GM12801 (cell line): ENCODE data around the gene CNIH2.

Experiments
- TF ChIP-seq, protein P1 (sequence below): IDR thresholded peaks from one replicate; pipeline ENCODE4 v1.5.1; 2011; ENCODE audit warnings: control low read depth; ENCODE audit not compliant: insufficient read length; ENCODE audit errors: extremely low read depth

CNIH2 gene

DNA sequence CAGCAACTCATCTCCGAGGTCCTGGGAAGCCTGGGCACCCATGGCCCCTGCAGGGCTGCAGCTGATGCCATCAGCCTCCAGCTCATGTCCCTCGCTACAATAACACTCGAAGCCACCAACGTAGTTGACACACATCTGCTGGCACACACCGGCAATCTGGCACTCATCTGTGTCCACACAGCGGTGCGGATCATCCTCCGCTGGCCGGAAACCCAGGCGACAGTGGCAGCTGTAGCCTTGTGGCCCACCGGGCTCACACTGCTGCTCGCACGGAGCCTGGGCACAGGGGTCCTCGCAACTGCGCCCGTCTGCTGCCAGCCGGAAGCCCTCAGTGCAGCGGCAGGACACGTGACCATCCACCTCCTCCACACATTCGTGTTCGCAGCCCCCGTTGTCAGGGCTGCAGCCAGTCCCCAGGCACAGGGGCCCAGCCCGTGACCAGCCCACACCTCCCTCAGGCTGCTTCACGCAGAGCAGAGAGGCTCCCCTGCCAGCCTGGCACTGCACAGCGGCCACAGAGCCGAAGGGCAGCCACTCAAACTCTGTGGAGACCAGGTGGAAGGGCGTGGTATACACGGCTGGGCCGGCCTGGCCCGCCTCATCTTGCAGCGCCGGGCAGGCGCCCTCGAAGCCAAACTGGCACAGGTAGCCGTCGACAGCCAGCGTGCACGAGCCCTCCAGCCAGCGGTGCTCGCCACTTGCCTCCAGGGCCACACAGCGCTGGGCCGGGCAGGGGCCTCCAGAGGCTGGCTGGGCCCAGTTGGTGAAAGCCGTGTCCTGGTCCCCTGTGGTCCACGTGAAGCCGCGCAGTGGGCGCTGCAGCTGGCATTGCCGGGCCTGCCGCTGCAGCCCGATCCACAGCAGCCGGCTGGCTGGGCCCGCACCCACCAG is 38.2 kb downstream of the CNIH2 start:
- TF ChIP-seq, protein P1, sequence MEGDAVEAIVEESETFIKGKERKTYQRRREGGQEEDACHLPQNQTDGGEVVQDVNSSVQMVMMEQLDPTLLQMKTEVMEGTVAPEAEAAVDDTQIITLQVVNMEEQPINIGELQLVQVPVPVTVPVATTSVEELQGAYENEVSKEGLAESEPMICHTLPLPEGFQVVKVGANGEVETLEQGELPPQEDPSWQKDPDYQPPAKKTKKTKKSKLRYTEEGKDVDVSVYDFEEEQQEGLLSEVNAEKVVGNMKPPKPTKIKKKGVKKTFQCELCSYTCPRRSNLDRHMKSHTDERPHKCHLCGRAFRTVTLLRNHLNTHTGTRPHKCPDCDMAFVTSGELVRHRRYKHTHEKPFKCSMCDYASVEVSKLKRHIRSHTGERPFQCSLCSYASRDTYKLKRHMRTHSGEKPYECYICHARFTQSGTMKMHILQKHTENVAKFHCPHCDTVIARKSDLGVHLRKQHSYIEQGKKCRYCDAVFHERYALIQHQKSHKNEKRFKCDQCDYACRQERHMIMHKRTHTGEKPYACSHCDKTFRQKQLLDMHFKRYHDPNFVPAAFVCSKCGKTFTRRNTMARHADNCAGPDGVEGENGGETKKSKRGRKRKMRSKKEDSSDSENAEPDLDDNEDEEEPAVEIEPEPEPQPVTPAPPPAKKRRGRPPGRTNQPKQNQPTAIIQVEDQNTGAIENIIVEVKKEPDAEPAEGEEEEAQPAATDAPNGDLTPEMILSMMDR: no peak

DNA sequence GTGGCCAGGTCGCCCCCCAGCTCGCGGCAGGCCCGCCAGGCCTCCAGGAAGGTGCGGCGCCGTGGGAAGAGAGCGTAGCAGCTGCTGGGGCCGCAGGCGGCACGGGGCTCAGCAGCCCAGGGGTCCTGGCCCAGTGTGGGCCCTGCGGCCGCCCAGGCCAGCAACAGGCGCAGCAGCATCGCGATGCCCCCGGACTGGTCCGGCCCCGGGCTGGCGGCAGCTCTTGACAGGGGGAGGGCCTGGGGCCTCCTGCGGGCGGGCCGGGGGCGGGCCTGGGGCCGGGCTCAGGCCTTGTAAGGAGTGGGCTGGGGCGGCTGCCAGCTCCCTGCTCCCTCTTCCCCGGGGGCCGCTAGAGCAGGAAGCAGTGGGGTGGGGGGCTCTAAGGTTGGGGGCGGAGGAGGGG is 38.9 kb downstream of the CNIH2 start, which contains the start of gene CD248:
CD248 (minus strand) TSS at position 196 of the 403 bp plus-strand sequence; CDS start at position 179, 17 bp downstream.
- TF ChIP-seq, protein P1: no peak

GRCh38 chr11:66317322-66317722 is 39.3 kb downstream of the CNIH2 start:
- TF ChIP-seq, protein P1: no peak

DNA sequence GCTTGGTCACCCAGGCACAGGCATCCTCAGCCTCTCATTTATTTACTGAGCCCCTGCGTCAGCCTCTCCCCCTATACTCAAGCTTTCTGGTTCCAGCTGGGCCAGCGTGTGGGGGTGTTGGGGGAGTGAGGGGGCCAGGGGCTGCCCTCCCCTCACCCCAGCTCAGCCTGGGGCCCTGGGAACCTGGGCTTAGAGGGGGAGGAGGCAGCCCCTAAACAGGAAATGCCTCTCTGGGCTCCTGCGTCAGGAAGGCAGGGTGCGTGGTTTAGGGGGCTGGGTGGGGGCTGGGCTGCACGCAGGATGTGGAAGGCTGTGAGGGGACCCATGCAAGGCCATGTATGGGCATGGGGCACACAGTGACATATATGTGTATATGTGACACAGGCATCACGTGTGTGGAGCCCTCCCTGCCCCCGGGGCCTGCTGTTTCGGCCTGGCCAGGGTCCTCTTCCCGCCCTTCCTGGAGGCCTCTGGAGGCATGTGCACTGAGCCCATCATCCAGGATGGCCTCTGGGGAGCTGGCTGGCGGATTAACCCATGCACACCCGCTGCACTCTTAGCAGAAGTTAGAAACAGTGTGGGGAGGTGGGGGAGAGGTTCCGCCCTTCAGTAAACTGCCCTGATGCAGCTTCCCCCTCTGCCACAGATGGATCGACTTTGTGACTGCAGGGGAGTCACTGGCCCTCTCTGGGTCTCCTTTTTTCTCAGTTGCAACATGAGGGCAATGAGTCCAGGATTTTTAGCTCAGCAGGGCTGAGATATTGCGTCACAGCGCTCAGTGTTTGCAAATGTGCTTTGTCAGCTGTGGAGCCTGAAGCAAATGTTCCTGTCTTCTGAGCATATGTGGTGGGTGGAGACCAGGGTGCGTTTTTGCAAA is 40.0 kb downstream of the CNIH2 start:
- TF ChIP-seq, protein P1: no peak

GRCh38 chr11:66318600-66318970 is 40.6 kb downstream of the CNIH2 start:
- TF ChIP-seq, protein P1: no peak

DNA sequence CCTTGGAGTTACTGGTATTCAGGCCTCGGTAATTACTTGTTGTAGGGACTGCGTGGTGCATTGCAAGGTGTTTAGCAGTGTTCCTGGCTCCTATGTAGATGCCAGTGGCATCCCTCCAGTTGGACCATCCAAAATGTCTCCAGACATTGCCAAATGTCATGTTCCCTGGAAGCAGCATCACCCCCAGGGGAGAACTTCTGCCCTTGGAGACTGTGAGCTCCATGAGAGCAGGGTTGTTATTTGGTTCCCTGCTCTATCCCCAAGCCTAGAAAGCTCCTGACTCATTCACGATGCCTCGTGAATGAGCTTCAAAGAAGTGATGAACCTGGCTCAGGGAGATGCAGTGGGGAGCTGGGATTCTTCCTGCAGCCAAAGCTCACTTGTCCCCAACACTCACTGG is 43.6 kb downstream of the CNIH2 start:
- TF ChIP-seq, protein P1: no peak

- TF ChIP-seq, protein P1: no peak
Observed at GRCh38 chr11:66322732-66323427, 44.9 kb downstream of the CNIH2 start.
